Measurements from ENCODE around the gene INO80D. TPM values are rescaled to one million over a fixed set of nuclear protein-coding genes. Genes with fewer than 3 reads are reported as not detected.

Gene INO80D
- total and polyA plus RNA-seq, 2 donors (not counting 1 experiment from before 2014, with no cell fraction given) = 4.8 to 7.4 TPM

GRCh38 chr2:206011018-206011614 is 74.9 kb downstream of the INO80D start:
- TF ChIP-seq, protein P1, sequence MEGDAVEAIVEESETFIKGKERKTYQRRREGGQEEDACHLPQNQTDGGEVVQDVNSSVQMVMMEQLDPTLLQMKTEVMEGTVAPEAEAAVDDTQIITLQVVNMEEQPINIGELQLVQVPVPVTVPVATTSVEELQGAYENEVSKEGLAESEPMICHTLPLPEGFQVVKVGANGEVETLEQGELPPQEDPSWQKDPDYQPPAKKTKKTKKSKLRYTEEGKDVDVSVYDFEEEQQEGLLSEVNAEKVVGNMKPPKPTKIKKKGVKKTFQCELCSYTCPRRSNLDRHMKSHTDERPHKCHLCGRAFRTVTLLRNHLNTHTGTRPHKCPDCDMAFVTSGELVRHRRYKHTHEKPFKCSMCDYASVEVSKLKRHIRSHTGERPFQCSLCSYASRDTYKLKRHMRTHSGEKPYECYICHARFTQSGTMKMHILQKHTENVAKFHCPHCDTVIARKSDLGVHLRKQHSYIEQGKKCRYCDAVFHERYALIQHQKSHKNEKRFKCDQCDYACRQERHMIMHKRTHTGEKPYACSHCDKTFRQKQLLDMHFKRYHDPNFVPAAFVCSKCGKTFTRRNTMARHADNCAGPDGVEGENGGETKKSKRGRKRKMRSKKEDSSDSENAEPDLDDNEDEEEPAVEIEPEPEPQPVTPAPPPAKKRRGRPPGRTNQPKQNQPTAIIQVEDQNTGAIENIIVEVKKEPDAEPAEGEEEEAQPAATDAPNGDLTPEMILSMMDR (conservative IDR thresholded peaks at IDR 0.05 in 1 of 2, IDR thresholded peaks at IDR 0.05 in 1 of 2; ENCODE audit: low read depth in 1 of 2, low read length in 2 of 2) = no peak
- no peak for TF ChIP-seq EZH2 (IDR thresholded peaks at IDR 0.05; ENCODE audit: low read length, missing control alignments)
- H4K20me1 ChIP-seq (ENCODE audit: control insufficient read depth, extremely low read depth, insufficient read depth, low read length) = no peaks in the 10 kb centered on the region
- H3K27me3 ChIP-seq (ENCODE audit: control insufficient read depth, insufficient read depth, low read length) = no peaks in the 10 kb centered on the region
- H3K4me1 ChIP-seq (ENCODE audit: control insufficient read depth, extremely low read depth, insufficient read depth, low read length) = no peaks in the 10 kb centered on the region
- no peak overlapping the region for H3K27ac ChIP-seq (ENCODE audit: insufficient read depth, low read length)
- H3K4me3 ChIP-seq (replicated peaks in 1 of 4; ENCODE audit: control extremely low read depth in 1 of 4, insufficient read depth in 1 of 4, low read depth in 3 of 4, low read length in 4 of 4) = no peak overlapping the region
- peaks cover 3% of the 10 kb centered on the region for H3K36me3 ChIP-seq (ENCODE audit: control insufficient read depth, insufficient read depth, low read length)
- H3K4me2 ChIP-seq (ENCODE audit: extremely low read depth, insufficient read depth, low read length) = no peak overlapping the region
- H3K79me2 ChIP-seq (ENCODE audit: control insufficient read depth, insufficient read depth, low read length) = no peaks in the 10 kb centered on the region
- no peak overlapping the region for H3K9ac ChIP-seq (ENCODE audit: insufficient read depth, low read length)
- no peak overlapping the region for H2AFZ ChIP-seq (ENCODE audit: low read length)
- no peaks in the 10 kb centered on the region for H3K9me3 ChIP-seq (ENCODE audit: control insufficient read depth, insufficient read depth, low read depth, low read length)
- no peak for DNase-seq (ENCODE audit: low read depth in 2 of 2)

GRCh38 chr2:206004004-206004693 is 81.8 kb downstream of the INO80D start:
- H3K27me3 ChIP-seq (ENCODE audit: control insufficient read depth, insufficient read depth, low read length) = no peaks in the 10 kb centered on the region
- no peaks in the 10 kb centered on the region for H4K20me1 ChIP-seq (ENCODE audit: control insufficient read depth, extremely low read depth, insufficient read depth, low read length)
- no peak overlapping the region for H3K9ac ChIP-seq (ENCODE audit: insufficient read depth, low read length)
- no peak overlapping the region for H2AFZ ChIP-seq (ENCODE audit: low read length)
- H3K4me2 ChIP-seq (ENCODE audit: extremely low read depth, insufficient read depth, low read length) = no peak overlapping the region
- H3K4me1 ChIP-seq (ENCODE audit: control insufficient read depth, extremely low read depth, insufficient read depth, low read length) = no peaks in the 10 kb centered on the region
- no peaks in the 10 kb centered on the region for H3K9me3 ChIP-seq (ENCODE audit: control insufficient read depth, insufficient read depth, low read depth, low read length)
- H3K27ac ChIP-seq (ENCODE audit: insufficient read depth, low read length) = no peak overlapping the region
- H3K36me3 ChIP-seq (ENCODE audit: control insufficient read depth, insufficient read depth, low read length) = peaks cover 3% of the 10 kb centered on the region
- TF ChIP-seq, protein P1 (conservative IDR thresholded peaks at IDR 0.05 in 1 of 2, IDR thresholded peaks at IDR 0.05 in 1 of 2; ENCODE audit: low read depth in 1 of 2, low read length in 2 of 2) = peak; percentile 13 to 41
- no peak for TF ChIP-seq EZH2 (IDR thresholded peaks at IDR 0.05; ENCODE audit: low read length, missing control alignments)
- no peak overlapping the region for H3K4me3 ChIP-seq (replicated peaks in 1 of 4; ENCODE audit: control extremely low read depth in 1 of 4, insufficient read depth in 1 of 4, low read depth in 3 of 4, low read length in 4 of 4)
- no peaks in the 10 kb centered on the region for H3K79me2 ChIP-seq (ENCODE audit: control insufficient read depth, insufficient read depth, low read length)
- DNase-seq (ENCODE audit: low read depth in 2 of 2) = no peak

- Histone ChIP-seq H2AFZ (ENCODE audit: low read length) (no peak overlapping the region), H3K27ac (ENCODE audit: insufficient read depth, low read length) (no peak overlapping the region), H3K27me3 (ENCODE audit: control insufficient read depth, insufficient read depth, low read length) (no peaks in the 10 kb centered on the region), H3K36me3 (ENCODE audit: control insufficient read depth, insufficient read depth, low read length) (peaks cover 3% of the 10 kb centered on the region), H3K4me2 (ENCODE audit: extremely low read depth, insufficient read depth, low read length) (no peak overlapping the region), H3K4me3 (replicated peaks in 1 of 4; ENCODE audit: control extremely low read depth in 1 of 4, insufficient read depth in 1 of 4, low read depth in 3 of 4, low read length in 4 of 4) (no peak overlapping the region), H3K4me1 (ENCODE audit: control insufficient read depth, extremely low read depth, insufficient read depth, low read length) (no peaks in the 10 kb centered on the region), H3K9me3 (ENCODE audit: control insufficient read depth, insufficient read depth, low read depth, low read length) (no peaks in the 10 kb centered on the region), H3K9ac (ENCODE audit: insufficient read depth, low read length) (no peak overlapping the region), H4K20me1 (ENCODE audit: control insufficient read depth, extremely low read depth, insufficient read depth, low read length) (no peaks in the 10 kb centered on the region), H3K79me2 (ENCODE audit: control insufficient read depth, insufficient read depth, low read length) (no peaks in the 10 kb centered on the region)
- TF ChIP-seq, protein P1 (conservative IDR thresholded peaks at IDR 0.05 in 1 of 2, IDR thresholded peaks at IDR 0.05 in 1 of 2; ENCODE audit: low read depth in 1 of 2, low read length in 2 of 2) = no peak
- no peak for TF ChIP-seq EZH2 (IDR thresholded peaks at IDR 0.05; ENCODE audit: low read length, missing control alignments)
- no peak for DNase-seq (ENCODE audit: low read depth in 2 of 2)
Observed at GRCh38 chr2:206002440-206002839, 83.5 kb downstream of the INO80D start.

Data from fibroblast of lung (primary cell).